CMK (cell line): ENCODE results near the gene UBE3A.
"Not testable (repeated sequence)": the region's sequence is repeated elsewhere in the genome, so short reads cannot be mapped to it uniquely, and the experiment has no call there.

ENCODE experiments used
- DNase-seq: peaks from one replicate; pipeline ENCODE4 v3.0.0-alpha.2; 2010; ENCODE audit warnings: low read depth

UBE3A gene

DNA sequence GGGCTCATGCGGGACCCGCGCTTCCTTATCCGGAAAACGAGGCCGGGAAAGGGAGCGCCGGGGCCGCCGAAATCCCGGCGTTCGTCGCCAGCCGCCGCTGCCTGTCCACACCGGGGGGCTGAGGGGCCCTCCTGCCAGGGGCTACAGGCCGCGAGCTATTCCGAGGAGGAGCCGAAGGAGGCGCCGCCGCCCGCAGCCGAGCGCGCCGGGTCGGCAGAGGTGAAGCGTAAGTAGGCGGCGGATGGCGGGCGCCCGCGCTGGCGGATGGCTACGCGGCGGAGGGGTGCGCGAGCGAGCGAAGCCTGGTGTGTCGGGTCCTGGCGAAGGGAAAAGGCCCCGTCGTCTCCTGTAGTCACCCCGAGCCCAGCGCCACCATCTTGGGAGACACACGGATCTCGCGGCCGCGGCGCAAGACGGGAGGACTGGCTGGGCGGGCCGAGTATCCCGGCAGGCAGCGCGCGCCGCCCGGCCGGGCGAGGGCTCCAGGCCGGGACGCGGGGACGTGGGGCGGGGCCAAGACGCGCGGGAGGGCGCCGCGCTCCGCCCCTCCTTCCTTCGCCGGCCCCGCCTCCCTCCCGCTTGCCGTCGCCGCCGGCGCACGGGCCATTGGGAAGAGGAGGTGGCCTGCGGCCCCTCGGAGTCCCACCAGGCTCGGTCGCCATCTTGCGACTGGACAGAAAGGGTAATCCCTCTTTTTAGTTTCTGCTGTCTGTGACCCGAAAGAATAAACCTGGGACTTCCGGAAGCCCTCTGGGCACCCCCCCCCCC, at the start of gene UBE3A:
Gene UBE3A (minus strand): TSS at position 424 of the 768 bp plus-strand sequence. CDS start 29,917 bp downstream, outside the sequence.
- DNase-seq: peak; percentile 66

DNA sequence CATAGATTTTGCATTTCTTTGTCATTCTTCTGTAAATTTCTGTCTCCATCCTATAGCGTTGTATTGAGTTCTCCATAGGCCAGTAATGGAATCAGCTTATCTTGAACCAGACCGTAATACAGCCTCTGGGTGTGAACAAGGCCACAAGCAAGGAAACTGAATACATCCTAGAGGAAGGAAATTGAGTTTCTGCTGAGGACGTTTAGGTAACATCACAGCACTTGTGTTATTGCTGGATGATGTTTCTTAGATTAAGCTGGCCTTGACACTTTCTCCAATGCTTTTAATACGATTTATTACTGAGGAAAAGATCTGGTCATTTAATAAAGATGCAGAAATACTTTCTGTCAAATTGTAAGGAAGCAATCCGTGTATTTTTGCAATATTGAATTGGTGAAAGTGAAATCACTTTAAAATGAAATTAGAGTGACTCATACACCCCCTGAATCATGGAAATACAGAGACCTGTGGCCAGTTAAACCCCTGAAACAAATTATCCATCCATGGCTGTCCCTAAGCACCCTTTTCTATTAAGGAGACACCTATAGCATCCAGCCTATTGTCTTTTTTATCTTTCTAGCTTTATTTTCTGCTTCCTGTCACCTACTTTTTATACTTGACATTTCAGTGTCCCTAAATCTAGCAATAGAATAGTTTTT, 48.5 kb upstream of the UBE3A start:
- no peak for DNase-seq

DNA sequence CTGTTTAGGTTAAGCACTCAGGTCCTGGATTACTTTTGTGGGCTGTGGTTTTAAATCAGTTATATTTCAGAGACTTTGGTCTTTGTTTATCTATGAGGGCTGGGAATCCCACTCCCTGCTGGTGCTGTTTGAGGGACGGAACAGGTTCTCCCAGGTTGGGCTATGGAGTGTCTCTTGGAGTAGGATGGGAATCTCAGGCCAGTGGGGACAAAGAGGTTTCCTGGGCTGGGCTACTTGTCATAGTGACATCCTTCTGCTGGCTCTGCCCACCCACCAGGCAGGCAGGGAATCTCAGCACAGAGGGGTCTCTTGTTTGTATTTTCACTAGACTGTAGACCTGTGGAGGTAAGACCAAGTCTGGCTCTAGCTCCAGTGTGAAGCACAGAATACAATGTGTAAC, 47.2 kb upstream of the UBE3A start:
- DNase-seq: no peak

DNA sequence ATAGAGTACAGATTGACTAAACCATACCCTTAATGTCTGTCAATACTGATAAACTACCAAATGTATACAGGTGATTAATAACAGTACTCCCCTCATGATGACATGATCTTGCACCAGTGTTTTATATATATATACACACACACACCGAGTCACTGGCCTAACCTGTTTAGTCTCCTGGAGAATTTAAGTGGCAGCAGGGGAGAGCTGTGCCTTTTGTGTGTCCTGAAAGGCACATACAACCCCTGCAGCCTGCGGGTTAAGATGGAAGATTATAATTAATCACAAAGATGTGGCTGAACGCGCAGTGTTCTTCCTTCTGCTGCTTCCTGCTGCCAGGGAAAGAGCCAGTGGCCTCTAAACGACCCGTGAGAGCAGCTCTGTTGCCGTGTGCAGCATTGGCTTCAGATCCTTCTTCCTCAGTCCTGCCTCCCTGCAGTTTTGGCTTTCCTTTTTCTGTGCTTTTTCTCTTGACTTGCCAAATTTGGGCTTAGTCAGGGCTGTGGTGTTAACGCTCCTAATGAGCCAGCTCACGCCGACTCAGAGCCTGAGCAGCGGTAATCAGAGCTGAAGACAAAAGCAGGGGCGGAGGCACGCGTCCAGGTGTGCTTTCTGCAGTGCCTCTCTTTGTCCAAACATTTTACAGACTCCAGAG, 42.5 kb upstream of the UBE3A start:
- no peak for DNase-seq

DNA sequence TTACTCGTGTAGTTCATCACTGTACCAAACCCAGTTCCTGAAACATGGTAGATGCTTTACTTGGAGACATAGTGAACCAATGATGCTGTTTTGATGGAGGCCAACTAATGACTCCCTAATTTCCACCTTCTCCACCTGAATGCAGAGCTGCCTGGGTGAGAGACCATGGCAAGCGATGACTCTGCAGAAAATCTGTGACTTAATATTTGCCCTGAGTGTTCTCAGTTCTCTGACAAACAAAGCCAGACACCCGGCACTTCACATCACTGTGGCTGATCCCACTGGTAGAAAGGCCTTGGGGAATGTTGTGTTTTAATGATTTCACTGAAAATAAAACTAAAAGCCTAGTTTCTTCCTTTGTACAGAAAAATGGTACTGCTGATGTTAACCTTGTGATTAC, 39.5 kb upstream of the UBE3A start:
- no peak for DNase-seq

DNA sequence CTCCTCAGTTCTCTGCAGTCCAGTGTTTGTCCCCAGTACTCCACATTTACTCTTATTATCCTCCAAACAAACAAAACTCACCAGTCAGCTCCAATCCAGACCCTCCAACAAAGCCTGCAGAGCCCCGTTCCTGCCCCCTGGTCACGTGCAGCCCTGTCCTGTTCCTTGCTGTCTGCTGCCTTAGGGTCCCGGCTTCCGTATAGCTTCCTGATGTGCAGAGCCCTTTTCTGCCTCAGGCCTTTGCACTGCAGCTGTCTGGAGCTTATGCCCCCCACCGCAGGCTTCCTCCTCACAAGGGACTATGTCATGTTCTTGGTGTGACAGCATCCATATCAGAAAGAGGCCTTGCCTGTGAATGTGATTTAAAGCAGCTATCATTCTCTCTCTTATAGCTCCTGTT, 39.0 kb upstream of the UBE3A start:
- no peak for DNase-seq

DNA sequence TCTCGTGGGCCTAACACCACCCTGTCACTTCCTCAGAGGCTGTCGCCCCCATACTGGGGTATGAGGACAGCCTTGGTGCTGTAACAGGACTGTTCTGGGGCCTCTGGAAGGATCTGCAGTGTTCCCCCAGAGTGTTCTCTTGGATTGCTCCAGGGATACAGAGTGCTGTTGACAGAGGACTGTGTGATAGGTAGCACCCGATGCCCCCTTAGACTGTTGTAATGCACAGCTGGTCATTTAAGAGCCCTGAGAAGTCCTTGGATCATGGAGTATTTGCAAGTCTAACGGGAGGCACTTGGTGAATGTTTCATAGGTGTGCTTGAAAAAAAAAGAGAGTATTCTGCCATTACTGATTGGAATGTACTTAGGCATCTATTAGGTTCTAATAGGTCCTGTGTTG, 35.4 kb upstream of the UBE3A start:
- no peak for DNase-seq

DNA sequence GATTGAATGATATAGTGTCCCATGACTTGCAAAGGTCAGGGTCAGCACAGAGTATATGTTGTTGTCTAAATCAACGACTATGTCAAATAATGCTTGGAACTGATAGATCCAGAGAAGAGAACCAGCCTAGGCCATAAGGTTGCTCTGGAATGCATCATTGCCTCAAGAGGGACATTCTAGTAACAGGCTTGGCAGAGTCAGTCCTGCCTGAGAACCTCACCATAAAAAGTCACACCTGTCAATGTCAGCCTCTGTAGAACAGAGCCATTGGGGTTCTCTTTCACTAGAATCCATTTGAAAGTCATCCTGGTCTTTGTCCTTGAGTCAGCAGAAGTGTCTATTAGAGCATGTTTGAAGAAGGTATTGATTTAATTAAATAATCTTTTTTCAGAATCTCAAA, 31.4 kb upstream of the UBE3A start:
- no peak for DNase-seq

DNA sequence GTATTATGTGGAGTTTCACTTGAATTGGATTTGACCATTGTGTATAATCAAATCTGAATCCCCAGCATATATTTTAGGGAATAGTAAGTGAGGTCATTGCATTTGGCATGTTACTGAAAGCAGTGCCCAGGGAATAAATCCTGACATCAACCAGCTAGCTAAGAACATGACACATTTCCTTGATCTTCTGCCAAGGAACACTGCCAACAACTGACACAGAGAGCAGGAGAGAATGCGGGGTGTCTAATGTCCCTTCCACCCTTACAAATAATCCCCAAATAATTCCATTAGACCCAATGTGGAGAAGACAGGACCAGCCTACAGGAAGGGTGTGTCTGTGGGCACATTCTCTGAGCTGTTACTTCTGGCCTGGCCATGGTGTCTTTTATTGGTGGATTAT, 30.6 kb upstream of the UBE3A start:
- no peak for DNase-seq

DNA sequence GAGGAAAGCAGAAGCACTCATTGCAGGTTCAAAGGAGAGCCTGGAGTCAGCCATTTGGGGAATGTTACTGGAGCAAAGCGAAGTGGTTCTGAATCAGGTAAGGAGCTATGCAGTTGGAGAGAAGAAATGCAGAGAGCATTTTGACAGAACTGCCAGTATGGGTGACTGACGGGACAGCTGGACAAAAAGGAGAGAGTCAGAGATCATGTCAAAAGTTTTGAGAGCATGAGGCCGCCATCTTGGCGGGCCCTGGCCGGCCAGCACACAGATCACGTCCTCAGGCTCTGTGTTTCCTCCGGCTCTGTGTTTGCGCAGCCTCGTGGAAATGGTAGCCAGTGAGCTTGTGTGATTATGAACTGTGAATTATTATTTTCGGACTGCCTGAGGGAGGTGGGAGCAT, 29.8 kb upstream of the UBE3A start:
- no peak for DNase-seq

DNA sequence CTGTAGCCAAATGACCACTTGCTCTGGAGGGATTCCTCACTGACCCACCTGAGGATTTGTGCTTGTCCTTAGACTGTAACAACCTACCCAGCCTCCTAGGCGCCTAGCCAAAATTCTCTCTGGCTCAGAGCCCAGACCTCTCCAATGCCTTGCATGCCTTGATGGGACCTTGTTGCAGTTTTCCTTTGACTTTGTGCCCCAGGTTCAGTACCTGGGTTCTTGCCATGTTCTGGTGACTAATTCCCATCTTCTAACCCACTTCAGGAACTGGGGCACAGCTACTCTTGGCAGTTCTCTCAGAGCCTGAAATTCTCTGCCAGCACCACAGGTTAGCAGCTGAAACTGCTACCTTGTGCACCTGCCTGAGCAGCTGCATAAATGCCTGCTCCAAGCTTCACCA, 27.0 kb upstream of the UBE3A start:
- no peak for DNase-seq

DNA sequence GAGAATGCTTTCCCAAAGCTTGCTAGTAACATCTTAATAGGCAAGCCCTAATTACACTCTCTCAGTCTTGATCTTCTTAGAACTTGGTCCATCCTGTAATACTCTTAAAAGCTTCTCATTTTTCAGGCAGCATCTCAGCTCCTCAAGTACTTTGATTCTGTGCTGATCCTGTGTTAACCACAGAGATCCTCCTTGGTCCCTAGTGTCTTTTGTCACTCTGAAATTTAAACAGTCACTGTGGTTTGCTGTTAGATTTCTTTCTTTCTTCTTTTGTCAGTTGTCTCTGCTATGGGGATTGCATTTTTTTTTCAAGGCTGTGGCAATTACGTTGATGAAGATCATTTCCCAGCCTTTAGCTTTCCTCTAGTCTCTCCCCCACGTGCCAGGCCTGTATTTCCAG, 26.0 kb upstream of the UBE3A start:
- DNase-seq: no peak

DNA sequence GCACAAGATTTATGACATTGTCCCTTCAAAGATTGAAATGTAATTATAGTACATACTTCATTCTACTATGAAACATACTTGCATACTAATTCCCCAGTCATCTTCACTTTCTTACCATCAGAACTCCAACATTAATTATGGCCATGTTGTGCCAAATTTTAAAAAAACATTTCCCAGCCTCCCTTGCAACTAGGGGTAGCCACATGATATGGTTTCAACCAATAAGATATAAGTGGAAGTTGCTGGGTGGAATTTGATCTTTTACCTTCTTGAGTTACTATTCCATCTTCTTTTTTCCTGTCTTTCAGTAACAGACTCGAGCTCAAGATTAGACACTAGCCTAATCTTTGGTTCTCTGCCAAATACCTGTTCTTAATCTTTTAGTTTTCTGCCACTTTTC, 25.6 kb upstream of the UBE3A start:
- no peak for DNase-seq

DNA sequence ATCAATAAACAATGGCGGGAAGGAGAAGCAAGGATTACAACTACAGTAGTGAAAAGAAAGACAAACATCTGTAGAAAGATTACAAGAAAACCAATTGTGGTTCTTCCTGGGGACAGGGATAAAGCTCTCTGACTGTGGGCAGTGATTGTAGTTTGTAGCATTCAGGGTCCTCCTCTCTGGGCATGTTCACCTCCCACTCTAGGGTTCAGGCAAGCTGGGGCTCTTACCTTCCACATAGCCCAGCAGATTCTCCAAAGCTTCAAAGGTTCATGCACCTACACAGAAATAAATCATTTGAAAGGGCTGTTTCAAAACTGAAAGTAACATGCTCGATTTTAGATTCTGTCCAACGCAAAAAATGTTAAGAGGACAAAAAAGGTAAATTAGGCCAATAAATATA, 17.4 kb upstream of the UBE3A start:
- no peak for DNase-seq

DNA sequence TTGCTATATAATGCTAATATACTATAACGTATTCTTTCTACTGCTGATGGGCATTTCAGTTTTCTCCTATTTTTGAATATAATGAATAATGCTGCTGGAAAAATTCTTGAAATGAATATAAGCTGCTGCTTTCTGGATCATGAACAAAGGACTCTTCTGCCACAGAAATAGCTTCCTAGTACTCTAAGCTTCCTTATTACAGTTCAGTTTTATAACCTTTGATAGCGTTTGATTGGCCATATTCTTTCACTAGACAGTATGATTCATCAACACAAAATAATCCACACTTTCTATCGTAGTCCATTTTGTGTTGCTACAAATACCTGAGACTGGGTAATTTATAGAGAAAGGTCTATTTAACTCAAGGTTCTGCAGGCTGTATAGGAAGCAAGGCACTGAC, 16.4 kb upstream of the UBE3A start:
- DNase-seq: no peak

DNA sequence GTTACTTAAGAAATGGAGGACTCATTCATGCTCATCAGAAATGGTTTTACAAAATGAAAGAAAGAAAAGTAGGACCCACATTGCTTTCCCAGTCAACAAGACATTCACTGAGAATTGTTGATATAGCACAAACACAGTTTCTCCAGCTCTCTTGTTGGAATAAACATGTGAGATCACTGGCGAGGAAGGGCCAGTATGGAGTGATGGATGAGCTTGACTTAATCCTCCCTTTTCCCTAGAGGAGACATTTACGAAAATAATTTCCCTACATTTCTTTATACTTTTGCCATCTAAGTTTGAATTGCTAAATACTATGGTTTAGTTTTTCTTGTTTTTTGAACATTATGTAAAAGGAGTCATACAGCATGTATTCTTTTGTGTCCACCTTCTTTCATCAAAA, 15.9 kb upstream of the UBE3A start:
- DNase-seq: no peak

DNA sequence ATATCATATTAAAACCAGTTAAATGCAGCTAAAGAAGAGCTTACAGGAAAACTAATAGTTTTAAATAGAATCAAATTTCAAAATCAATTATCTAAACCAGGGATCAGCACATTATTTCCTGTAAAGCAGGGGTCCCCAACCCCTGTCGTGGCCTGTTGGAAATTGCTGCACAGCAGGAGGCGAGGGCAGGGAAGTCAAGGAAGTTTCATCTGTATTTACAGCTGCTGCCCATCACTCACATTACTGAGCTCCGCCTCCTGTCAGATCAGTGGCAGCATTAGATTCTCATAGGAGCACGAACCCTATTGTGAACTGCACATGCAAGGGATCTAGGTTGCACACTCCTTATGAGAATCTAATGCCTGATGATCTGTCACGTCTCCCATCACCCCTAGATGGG, 14.4 kb upstream of the UBE3A start:
- DNase-seq: not testable (repeated sequence)

DNA sequence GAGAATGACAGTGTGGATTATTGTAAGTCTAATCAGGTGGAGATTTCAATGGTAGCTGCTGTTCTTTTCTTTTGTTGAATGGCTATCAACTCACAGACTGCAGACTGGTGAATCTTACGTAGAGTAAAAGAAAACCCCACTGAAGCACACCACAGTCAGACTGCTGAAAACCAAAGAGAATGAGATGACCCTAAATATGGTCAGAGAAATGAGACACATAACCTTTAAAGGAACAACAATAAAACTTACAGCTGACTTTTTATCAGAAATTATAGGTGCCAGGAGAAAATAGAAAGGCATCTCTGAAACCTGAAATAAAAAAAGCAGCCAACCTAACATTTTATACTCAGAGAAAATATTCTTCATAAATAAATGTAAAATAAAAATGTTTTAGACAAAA, 12.7 kb upstream of the UBE3A start:
- DNase-seq: no peak

DNA sequence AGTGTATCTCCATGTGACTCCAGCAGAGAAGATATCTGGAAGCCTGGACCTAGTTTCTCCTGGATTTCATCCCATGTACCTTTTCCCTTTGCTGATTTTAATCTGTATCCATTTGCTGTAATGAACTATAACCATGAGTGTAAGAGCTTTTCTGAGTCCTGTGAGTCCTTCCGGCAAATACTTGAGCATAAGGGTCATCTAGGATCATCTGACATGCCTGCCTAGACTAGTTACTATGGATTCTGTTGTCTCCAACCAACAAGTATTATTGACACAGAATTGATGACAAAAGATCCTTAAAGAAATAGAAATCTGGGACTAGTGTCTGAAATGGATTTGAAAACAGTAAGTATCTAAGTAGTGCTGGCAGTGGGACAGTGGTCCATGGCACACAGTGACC, 11.3 kb upstream of the UBE3A start:
- no peak for DNase-seq

DNA sequence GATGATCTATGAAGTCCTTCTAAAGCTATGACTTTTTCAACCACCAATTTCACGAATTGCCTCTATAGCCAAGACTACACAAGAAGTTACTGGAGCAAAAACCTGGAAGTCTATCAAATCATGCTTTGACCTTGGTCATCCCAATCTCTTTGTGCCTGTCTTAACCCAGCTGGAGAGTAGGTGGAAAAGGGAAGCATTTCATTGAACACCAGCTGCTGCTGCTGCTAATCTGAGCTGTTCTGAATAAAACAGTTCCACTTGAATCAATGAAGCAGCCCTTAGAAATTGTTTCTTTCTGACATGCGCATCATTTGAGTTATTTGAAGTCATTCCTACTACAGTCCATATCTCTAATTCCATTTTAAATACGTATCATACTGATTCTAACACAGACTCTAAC, 7.3 kb upstream of the UBE3A start:
- no peak for DNase-seq

DNA sequence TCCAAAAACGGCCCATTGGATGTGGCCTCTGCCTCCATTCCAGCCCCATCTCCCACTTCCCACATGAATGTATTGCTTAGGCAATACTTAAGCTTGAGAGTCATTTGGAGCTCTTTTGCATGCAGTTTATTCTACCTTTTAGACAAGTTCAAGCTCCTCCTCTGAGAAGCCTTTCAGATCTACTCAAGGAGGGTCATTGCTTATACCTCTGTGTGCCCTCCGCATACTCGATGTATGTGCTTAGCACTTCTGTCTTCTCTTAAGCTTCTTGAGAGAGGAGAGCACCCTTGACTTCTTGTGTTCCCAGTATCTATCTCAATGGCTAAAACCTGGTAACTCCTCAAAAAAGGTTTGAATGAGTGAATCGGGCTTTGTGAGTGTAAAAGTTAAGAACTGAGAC, 6.6 kb upstream of the UBE3A start:
- no peak for DNase-seq

DNA sequence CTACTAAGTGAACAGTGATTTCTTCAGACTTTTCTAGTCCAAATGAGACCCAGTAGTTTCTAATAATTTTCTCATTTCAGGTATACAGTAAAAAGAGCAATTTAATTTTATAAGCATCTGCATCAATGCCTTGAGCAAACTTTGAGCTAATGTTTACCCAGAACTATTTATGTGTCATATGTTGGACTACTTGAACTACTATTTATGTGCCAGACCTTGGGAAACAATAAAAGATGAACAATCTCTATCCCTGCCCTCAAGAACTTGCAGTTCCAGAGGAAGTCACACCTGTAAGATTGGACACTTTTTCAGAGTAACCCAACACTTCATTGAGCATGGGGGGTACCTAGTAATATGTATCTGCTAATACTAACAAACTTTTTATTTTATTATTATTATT, 2.3 kb upstream of the UBE3A start:
- DNase-seq: no peak

DNA sequence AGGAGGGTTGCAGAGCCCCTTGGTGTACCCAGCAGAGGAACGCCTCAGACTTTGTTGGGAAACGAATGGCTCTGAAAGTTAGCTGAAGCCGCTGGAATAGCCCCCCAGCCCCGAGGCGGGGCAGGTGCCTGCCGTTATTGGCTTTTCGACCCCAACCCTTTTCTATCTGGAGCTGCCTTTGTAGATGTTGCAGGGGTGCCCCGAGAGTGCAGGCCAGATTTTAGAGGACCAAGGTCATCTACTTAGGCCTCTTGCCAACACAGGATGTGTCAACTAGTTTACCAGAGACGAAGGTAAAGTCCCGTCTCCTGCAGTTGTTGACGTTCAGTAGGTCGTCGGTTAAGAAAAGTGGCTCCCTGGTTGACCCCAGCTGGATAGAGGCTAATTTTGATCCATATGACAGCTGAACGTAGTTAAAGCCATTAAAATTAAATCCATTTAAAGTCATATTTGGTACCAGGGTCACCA, 579 bp upstream of the UBE3A start:
- no peak for DNase-seq
